GM19240 (cell line): ENCODE data around the gene SLC38A6.

Experiments
- DNase-seq: peaks from one replicate; pipeline ENCODE4 v3.0.0; 2011; ENCODE audit warnings: low spot score; ENCODE audit not compliant: insufficient read length

SLC38A6 gene

GRCh38 chr14:60980811-60981632 lies at the start of gene SLC38A6, which contains the start of gene TRMT5:
SLC38A6 (plus strand) TSS chr14:60981245; CDS start chr14:60981278, 33 bp downstream.
TRMT5 (minus strand) TSS chr14:60981079; CDS start chr14:60980973, 106 bp downstream.
- peak; percentile 57 for DNase-seq

- no peak for DNase-seq
These were observed 47.0 kb upstream of the SLC38A6 start for GRCh38 chr14:60933920-60934655.

- DNase-seq, result no peak
These were observed 45.7 kb upstream of the SLC38A6 start for GRCh38 chr14:60935319-60935718.

GRCh38 chr14:60943637-60944032 lies 37.4 kb upstream of the SLC38A6 start:
- no peak for DNase-seq

GRCh38 chr14:60944204-60944603 lies 36.8 kb upstream of the SLC38A6 start:
- no peak for DNase-seq

- DNase-seq, result no peak
These were observed 35.1 kb upstream of the SLC38A6 start for GRCh38 chr14:60945984-60946383.

GRCh38 chr14:60946773-60947172 lies 34.3 kb upstream of the SLC38A6 start:
- no peak for DNase-seq

GRCh38 chr14:60951776-60952435 lies 29.1 kb upstream of the SLC38A6 start:
- no peak for DNase-seq

GRCh38 chr14:60956202-60956601 lies 24.8 kb upstream of the SLC38A6 start:
- DNase-seq, result no peak

GRCh38 chr14:60956632-60957031 lies 24.4 kb upstream of the SLC38A6 start:
- DNase-seq, result no peak

GRCh38 chr14:60958146-60958545 lies 22.9 kb upstream of the SLC38A6 start:
- DNase-seq, result no peak

- no peak for DNase-seq
These were observed 17.3 kb upstream of the SLC38A6 start for GRCh38 chr14:60963761-60964160.

GRCh38 chr14:60964904-60965303 lies 16.1 kb upstream of the SLC38A6 start:
- no peak for DNase-seq

- DNase-seq, result no peak
These were observed 15.6 kb upstream of the SLC38A6 start for GRCh38 chr14:60965402-60965801.

GRCh38 chr14:60968099-60968498 lies 12.9 kb upstream of the SLC38A6 start:
- DNase-seq, result no peak

- DNase-seq, result no peak
These were observed 12.4 kb upstream of the SLC38A6 start for GRCh38 chr14:60968671-60969070.

GRCh38 chr14:60970146-60970545 lies 10.9 kb upstream of the SLC38A6 start:
- DNase-seq, result no peak

GRCh38 chr14:60971271-60971670 lies 9.8 kb upstream of the SLC38A6 start:
- DNase-seq, result no peak

- no peak for DNase-seq
These were observed 8.8 kb upstream of the SLC38A6 start for GRCh38 chr14:60972295-60972694.

- DNase-seq, result no peak
These were observed 8.0 kb upstream of the SLC38A6 start for GRCh38 chr14:60973070-60973469.

- no peak for DNase-seq
These were observed 6.9 kb upstream of the SLC38A6 start for GRCh38 chr14:60974090-60974651.

- DNase-seq, result no peak
These were observed 5.5 kb upstream of the SLC38A6 start for GRCh38 chr14:60975551-60975950.
